Measurements from ENCODE around the gene TGM5.

TGM5 gene

DNA sequence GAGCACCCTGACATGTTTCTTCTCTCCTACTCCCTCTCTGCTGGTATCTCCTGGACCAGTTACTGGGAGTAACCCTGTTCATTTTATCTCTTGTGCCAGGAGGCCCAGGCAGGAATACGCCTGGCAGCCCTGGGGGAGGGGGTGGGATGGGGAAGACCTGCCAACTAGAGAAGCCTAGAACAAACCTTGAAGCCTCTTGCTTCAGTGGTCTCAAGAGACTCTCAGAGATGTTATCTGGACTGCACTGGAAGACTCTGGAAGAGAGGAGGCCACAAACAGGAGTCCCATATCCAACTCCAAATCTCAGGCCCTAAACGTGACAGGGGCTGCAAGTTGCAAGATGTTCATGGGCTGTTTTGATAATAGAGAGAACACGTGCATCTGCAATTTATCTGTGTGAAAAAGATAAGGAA, 45.7 kb downstream of the TGM5 start, which contains the start of gene EPB42:
Gene EPB42 (minus strand): TSS at position 28 of the 413 bp plus-strand sequence. CDS start 193 bp downstream, outside the sequence.
- Mint-ChIP-seq H3K4me1 (peaks cover 8% of the 10 kb centered on the region), H3K9me3 (peaks cover 0 to 7% of the 10 kb centered on the region in 2 donors), H3K27me3 (peaks cover 44% of the 10 kb centered on the region), H3K27ac (peak within 1 kb of the TSS in 1 of 2 donors; percentile 42), H3K4me3 (no peak within 1 kb of the TSS)
- no peak for ATAC-seq
- no peak for DNase-seq

GRCh38 chr15:43219929-43220928, 46.5 kb downstream of the TGM5 start:
- Mint-ChIP-seq H3K4me1 (no peaks in the 10 kb centered on the region), H3K9me3 (peaks cover 0 to 7% of the 10 kb centered on the region in 2 donors), H3K27me3 (peaks cover 37% of the 10 kb centered on the region), H3K27ac (no peak overlapping the region), H3K4me3 (no peak overlapping the region)
- ATAC-seq (no peak), DNase-seq (no peak)

- H3K4me3 Mint-ChIP-seq = no peak overlapping the region
- no peak for DNase-seq
- H3K27me3 Mint-ChIP-seq = peaks cover 27% of the 10 kb centered on the region
- no peak for ATAC-seq
- H3K27ac Mint-ChIP-seq = no peak overlapping the region
- peaks cover 0 to 7% of the 10 kb centered on the region in 2 donors for H3K9me3 Mint-ChIP-seq
- H3K4me1 Mint-ChIP-seq = no peaks in the 10 kb centered on the region
These were observed 47.6 kb downstream of the TGM5 start for GRCh38 chr15:43218908-43219706.

DNA sequence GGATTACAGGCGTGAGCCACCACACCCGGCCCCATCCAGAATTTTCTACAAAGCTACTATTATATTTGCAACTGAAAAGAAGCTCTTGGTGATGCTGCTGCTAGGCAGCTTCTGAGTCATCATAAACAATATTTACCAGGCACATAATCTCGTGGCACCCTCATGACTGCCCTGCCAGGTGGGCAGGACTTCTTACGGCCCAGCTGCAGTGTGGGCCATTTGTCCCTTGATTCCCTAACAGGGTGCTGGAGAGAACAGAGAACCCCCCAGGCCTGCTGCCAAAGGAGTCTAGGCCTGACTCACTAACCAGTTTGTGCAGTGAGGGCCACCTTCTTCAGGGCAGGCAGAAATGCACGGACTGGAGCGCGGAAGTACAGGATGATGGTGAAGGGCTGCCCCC, 50.8 kb downstream of the TGM5 start:
- DNase-seq (no peak), ATAC-seq (no peak)
- Mint-ChIP-seq H3K9me3 (peaks cover 0 to 7% of the 10 kb centered on the region in 2 donors), H3K27me3 (peaks cover 20% of the 10 kb centered on the region), H3K4me1 (no peaks in the 10 kb centered on the region), H3K27ac (no peak overlapping the region), H3K4me3 (no peak overlapping the region)

- peaks cover 0 to 7% of the 10 kb centered on the region in 2 donors for H3K9me3 Mint-ChIP-seq
- H3K27ac Mint-ChIP-seq = no peak overlapping the region
- H3K27me3 Mint-ChIP-seq = peaks cover 20% of the 10 kb centered on the region
- DNase-seq (no peak), ATAC-seq (no peak)
- H3K4me3 Mint-ChIP-seq = no peak overlapping the region
- H3K4me1 Mint-ChIP-seq = no peaks in the 10 kb centered on the region
These were observed 52.0 kb downstream of the TGM5 start for GRCh38 chr15:43214592-43215295.

DNA sequence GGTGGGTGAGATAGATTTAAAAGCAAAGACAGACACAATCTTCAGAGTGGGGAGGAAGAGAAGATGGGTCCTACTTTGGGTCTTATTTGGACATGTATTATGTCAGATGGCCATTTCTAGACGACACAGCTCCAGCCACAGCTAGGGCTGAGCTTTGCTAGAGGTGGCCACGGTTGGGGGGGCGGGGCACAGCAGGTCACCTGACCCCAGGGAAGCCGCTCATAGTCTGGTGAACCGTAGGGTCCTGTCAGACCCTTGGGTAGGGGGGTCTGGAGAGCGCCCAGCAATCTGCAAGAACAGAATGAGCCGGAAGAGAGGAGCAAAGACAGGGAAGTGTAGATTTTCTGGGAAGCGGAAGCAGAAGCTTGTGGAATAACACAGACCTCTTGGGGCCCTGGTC, 52.6 kb downstream of the TGM5 start:
- ATAC-seq (no peak), DNase-seq (no peak)
- no peak overlapping the region for H3K4me3 Mint-ChIP-seq
- H3K27ac Mint-ChIP-seq = no peak overlapping the region
- H3K9me3 Mint-ChIP-seq = peaks cover 0 to 7% of the 10 kb centered on the region in 2 donors
- no peaks in the 10 kb centered on the region for H3K4me1 Mint-ChIP-seq
- H3K27me3 Mint-ChIP-seq = peaks cover 26% of the 10 kb centered on the region

DNA sequence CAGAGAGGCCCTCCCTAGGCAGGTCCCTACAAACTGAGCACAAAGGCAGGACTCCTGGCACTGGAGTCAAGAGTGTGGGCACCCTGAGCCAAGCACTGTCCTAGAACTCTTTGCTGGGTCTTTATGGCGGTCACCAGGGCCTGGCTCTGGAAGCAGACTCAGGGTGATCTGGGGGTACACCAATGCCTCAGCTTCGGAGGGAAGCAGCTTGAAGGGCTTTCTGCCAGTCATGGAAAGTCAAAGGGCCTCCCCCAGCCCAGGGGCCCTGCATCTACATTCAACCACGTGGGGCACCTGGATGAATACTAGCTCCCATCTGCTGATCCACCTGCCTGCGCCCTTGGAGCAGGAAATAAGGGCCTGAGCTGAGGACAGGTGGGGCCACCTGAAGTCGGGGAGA, 53.3 kb downstream of the TGM5 start:
- Mint-ChIP-seq H3K27ac (no peak overlapping the region), H3K4me1 (no peaks in the 10 kb centered on the region), H3K4me3 (no peak overlapping the region), H3K27me3 (peaks cover 30% of the 10 kb centered on the region), H3K9me3 (peaks cover 0 to 7% of the 10 kb centered on the region in 2 donors)
- ATAC-seq (no peak), DNase-seq (no peak)

DNA sequence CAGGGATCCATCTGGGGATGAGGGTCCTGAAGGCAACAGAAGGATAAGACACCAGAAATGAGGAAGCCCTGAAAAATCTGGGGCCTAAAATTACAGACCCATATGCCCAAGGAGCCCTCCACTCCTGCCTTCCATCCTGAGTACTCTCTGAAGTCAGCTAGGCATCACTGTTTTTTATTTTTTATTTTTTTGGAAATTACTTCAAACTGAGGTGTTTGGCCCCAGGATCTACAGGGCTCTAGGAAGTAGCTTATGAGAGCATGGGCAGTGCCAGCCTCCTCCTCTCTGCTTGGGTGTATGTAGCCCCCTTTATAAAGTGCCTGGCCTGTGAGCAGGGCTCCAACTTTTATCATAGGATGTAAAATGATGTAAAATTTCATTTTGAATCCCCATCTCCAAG, 53.8 kb downstream of the TGM5 start:
- H3K9me3 Mint-ChIP-seq = peaks cover 0 to 7% of the 10 kb centered on the region in 2 donors
- no peak for DNase-seq
- H3K4me1 Mint-ChIP-seq = no peaks in the 10 kb centered on the region
- H3K4me3 Mint-ChIP-seq = no peak overlapping the region
- H3K27ac Mint-ChIP-seq = peak overlapping the region in 1 of 2 donors; percentile 90
- no peak for ATAC-seq
- peaks cover 30% of the 10 kb centered on the region for H3K27me3 Mint-ChIP-seq

DNA sequence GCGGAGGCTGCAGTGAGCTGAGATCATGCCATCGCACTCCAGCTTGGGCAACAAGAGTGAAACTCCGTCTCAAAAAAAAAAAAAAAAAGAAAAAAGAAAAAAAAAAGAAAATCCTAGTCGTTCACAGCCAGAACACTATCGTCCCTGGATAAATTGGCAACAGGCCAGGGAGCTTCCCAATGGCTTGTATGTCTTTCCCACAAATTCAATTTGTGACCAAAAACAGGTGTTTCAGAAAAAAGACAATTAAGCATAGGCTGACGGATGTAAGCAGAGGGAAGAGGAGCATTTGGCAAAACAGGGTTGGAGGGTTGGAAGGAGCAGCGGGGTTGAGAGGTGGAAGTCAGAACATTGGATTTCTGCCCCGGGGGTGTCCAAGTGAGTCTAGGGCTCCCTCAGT, 54.4 kb downstream of the TGM5 start:
- Mint-ChIP-seq H3K4me3 (no peak overlapping the region), H3K4me1 (no peaks in the 10 kb centered on the region), H3K9me3 (peaks cover 0 to 5% of the 10 kb centered on the region in 2 donors), H3K27ac (peak overlapping the region; percentile 80 to 90), H3K27me3 (peaks cover 30% of the 10 kb centered on the region)
- no peak for ATAC-seq
- no peak for DNase-seq

- no peak for ATAC-seq
- Mint-ChIP-seq H3K9me3 (no peaks in the 10 kb centered on the region), H3K27me3 (peaks cover 30% of the 10 kb centered on the region), H3K4me3 (no peak overlapping the region), H3K27ac (no peak overlapping the region), H3K4me1 (no peaks in the 10 kb centered on the region)
- DNase-seq = no peak
These were observed 55.4 kb downstream of the TGM5 start for GRCh38 chr15:43211224-43211735.

DNA sequence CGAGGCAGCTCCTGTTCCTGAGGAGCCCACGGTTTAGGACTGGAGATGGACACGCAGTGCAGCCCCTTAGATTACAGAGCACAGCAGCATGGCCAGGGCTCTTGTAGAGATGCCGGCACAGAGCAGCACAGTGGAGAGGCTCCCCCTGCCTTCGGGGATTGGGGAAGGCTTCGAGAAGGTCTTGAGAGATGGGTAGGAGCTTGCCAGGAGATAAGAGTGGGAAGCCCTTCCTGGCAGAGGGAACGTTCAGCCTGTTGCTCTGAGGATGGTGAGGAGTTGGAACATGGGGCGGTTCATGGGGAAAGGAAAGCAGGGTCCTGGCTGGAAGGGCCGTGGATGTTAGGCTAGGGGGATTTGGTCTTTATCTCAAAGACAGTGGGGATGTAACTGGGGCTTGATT, 55.9 kb downstream of the TGM5 start:
- DNase-seq (no peak), ATAC-seq (no peak)
- no peak overlapping the region for H3K27ac Mint-ChIP-seq

GRCh38 chr15:43210172-43210745, 56.5 kb downstream of the TGM5 start:
- no peak overlapping the region for H3K27ac Mint-ChIP-seq
- no peak overlapping the region for H3K4me3 Mint-ChIP-seq
- H3K27me3 Mint-ChIP-seq = peaks cover 30% of the 10 kb centered on the region
- no peak for ATAC-seq
- no peak for DNase-seq
- H3K4me1 Mint-ChIP-seq = no peaks in the 10 kb centered on the region
- H3K9me3 Mint-ChIP-seq = no peaks in the 10 kb centered on the region

More for the DNA sequence above, 55.9 kb downstream of the TGM5 start:
- Mint-ChIP-seq H3K27me3 (peaks cover 30% of the 10 kb centered on the region), H3K4me3 (no peak overlapping the region), H3K9me3 (no peaks in the 10 kb centered on the region), H3K4me1 (no peaks in the 10 kb centered on the region)

DNA sequence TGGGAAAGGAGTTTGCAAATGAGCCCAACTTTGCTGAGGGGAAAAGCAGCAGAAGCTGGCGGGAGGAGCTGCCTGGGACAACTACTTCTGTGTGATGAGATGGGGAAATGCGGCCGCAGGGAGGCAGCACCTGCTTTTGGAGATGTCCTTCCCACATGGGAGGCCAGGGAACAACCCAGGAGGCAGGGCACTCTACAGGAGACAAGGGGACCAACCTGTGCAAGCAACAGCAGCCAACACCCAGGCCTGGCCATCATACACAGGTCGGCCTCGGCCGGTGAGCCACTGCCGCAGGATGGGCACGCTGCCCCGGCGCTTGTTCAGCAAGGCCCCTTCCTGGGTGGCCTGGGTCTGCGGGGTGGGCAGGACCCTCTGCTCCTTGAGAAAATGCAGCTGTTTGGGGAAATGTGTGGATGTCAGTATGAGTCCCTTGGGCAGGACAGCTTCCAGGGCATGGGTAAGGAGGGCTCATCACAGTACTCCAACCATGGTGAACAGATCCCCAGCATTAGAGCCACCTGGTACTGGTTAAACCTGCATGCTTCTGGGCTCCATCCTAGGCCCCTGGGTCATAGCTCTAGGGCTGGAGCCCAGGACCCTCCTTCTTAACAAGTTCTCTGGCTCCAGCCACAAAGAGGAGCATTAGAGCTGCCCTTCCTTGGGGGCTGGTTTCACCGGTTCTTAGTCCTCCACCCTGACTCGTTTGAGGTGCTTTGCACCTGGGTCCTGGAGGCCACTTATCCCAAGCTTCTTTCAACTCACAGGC, 57.5 kb downstream of the TGM5 start:
- Mint-ChIP-seq H3K27ac (no peak overlapping the region), H3K9me3 (no peaks in the 10 kb centered on the region), H3K4me3 (no peak overlapping the region), H3K4me1 (peaks cover 5% of the 10 kb centered on the region), H3K27me3 (peaks cover 30% of the 10 kb centered on the region)
- ATAC-seq (no peak), DNase-seq (no peak)
